ENCODE measurements around the gene STAT1. TPM values are rescaled to one million over a fixed set of nuclear protein-coding genes. Genes with fewer than 3 reads are reported as not detected.
A peak's percentile ranks its signal among the peaks of the same experiment; 100 is the strongest.

The STAT1 gene
- 55.8 and 118 TPM in 2 replicates for total RNA-seq

- DNase-seq (ENCODE audit: low read depth in 2 of 2), result peak; percentile 78 to 95
These were observed at the start of gene STAT1 for GRCh38 chr2:191013932-191014652. TSS of gene STAT1 (minus strand) at chr2:191014171. CDS start at chr2:191010003, 4,168 bp downstream.

GRCh38 chr2:191063584-191063983 is 49.6 kb upstream of the STAT1 start:
- DNase-seq (ENCODE audit: low read depth in 2 of 2), result no peak

DNA sequence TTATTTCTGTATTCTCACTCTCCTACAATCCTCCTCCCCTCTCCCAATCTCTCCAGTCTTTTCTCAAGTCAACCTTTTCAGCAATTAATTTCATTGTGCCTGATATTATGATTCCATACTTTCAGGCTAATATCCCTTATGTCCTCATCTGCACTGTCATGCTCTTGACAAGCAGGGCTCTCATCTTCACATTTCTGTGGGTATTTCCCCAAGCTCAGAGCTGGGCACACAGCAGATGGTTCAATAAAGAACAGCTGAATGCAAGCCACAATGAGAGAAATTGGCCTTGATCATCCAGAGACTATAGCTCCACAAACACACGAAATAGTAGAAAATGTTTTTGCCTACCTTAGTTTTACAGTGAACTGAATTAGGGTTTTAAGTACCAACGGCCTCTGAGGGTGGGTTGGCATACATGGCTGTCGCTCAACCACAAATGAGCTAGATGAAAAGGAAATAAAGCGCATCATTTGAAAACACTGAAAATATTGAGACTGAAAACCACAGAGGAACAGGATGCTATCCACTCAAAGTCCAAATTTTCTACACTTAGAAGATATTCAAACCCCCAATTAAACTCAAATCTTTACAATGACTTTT is 47.5 kb upstream of the STAT1 start:
- no peak for DNase-seq (ENCODE audit: low read depth in 2 of 2)

DNA sequence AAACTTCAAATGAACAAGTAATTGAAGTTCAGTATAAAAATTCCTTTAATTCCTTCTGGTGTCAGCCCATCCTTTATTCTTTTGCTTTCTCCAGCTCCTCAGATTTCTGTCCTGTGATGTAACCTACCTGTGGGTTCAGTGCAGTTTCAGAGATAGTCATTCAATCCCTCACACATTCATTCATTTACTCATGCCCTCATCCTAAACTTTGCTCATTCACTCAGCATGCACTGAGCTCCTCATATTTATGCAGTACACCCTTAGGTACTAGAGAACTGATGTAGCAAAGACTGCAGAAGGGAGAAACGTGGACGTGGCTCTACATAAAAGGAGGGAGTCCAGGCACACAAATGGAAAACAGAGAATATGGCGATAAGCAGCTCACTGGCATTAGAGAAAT is 45.3 kb upstream of the STAT1 start:
- DNase-seq (ENCODE audit: low read depth in 2 of 2), result no peak

- no peak for DNase-seq (ENCODE audit: low read depth in 2 of 2)
These were observed 42.3 kb upstream of the STAT1 start for GRCh38 chr2:191056228-191056627.

DNA sequence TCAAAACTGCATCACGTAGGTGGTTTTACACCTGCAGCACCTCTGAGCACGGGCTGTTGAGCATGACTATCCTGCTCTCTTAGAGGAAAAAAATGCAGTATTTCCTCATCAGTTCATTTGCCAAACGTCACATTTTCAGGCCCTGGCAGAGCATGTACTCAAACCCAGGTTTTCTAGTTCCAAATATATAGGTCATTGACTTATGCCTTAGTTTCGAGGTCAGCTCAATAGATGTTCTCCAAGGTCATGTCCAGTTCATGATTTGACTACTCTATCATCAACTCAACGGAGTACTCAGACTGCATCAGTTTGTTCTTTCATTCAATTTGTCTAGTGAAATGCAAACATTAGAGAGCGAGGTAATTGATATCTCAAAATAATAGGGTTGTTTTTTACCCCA is 39.3 kb upstream of the STAT1 start:
- no peak for DNase-seq (ENCODE audit: low read depth in 2 of 2)

DNA sequence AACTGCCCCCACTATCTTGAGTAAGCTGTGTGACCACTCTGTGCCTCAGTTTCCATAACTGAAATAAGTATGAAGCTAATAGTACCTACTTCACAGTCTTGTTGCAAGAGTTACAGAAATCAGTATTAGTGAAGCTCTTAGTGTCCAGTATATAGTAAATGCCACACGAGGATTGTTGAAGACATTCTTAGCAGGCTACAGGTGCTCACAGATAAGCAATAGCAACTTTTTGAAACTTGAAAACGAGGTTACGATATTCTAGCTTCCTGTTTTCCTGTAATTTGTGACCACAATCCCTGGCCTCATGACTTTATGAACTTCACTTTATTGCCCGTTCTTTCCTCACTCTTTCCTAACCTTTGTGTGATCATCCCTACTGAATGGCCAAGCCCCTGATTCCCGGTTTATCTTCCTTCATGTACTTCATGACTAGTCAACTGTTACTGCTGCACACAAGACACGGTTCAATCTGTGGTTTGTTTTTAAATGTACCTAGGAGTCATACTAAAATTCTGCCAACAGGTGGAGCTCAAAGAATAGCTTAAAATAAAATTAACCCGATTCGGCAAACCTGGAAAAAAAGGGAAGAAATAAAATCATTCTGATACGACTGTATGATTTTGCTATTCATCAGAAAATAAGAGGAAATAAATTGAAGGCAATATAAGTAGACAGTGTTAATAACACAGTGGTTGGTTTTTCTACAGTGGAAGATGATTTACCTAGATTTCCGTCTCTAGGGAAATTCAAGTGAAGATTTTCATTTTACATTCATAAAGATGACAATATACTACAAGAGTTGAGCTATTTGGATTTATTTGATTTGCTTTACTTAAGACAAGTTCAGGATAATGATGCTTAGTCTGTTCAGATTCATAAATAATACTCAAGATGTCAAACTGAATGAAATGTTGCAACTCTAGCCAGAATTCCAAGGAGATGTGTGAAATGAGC is 38.1 kb upstream of the STAT1 start:
- DNase-seq (ENCODE audit: low read depth in 2 of 2), result peak; percentile 60 to 70

DNA sequence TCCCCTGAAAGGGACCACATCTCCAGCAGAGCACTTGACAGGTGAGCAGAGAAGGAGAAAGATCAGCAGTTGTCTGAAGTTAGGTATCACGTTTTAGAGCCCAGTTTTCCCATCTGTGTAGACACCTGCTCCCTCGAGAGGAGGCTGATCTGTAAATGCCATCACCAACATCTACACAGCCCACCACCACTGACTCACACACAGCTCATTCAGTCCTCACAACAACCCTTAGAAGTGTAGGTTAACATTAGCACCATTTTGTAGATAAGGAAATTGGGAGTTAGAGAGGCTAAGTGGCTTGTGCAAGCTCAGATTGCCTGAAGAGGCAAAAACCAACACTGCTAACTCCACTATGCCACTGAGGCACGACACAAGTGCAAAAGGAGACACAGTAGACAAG is 37.2 kb upstream of the STAT1 start:
- DNase-seq (ENCODE audit: low read depth in 2 of 2), result no peak

GRCh38 chr2:191050640-191050987 is 36.6 kb upstream of the STAT1 start:
- DNase-seq (ENCODE audit: low read depth in 2 of 2), result no peak

DNA sequence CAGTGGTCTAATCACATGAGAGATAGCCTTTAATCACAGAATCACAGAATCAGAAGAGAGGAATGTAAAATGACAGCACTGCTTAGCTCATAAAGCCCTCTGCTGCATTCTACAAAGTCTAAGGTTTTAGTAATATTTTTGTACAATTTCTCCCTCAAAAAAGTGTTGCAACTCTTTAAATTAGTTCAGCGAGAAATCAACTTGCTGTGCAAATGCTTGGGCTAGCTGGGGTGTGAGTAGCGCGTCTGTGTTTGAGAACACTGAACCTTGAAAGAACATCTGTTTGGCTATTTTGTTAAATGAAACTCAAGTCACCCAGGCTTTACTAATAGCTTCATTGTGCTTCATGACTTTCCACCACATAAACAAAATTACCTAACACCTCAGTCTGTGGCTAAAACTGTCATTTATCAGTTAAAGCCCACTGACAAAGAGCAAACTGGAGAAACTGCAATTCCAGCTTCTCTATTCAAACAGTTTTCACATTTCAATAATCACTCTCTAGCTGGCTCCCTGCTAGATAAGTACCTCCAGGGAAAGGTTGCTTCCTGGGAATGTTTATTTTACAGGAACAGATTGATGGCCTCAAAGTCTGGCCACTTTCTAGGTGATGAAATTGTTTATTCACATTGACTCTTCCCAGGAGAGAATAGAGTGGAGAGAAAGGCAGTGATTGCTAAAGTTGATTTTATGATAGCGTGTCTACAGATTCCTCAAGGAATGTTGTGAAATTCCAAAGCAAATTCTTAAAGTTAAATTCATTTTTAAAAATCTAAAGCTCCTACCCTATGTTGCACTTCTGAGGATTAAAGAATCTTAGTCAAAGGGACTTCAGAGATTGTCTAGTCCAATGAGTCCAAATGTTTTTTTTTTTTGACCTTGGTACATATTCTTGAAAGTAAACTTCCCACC is 36.0 kb upstream of the STAT1 start:
- peak; percentile 40 to 76 for DNase-seq (ENCODE audit: low read depth in 2 of 2)

GRCh38 chr2:191048073-191048472 is 34.1 kb upstream of the STAT1 start:
- DNase-seq (ENCODE audit: low read depth in 2 of 2), result no peak

GRCh38 chr2:191045141-191045540 is 31.2 kb upstream of the STAT1 start:
- no peak for DNase-seq (ENCODE audit: low read depth in 2 of 2)

DNA sequence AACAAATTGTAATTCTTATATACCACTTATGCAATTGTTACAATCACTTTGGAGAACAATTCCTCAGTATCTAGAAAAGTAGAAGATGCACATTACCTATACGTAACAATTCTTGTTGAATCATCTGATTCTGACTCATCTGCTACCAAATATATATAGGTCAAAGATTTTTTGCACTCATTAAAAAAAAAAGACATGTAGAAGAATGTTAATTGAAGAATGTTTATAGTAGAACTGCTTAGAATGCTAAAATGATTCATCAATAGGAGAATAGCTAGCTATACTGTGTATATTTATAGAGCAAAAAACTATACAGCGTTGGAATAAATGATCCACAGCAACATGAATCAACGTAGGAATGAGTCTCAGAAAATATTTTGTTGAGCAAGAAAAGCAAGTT is 29.5 kb upstream of the STAT1 start:
- DNase-seq (ENCODE audit: low read depth in 2 of 2), result no peak

- no peak for DNase-seq (ENCODE audit: low read depth in 2 of 2)
These were observed 27.6 kb upstream of the STAT1 start for GRCh38 chr2:191041418-191042161.

- DNase-seq (ENCODE audit: low read depth in 2 of 2), result no peak
These were observed 25.6 kb upstream of the STAT1 start for GRCh38 chr2:191039616-191040015.

GRCh38 chr2:191038741-191039140 is 24.8 kb upstream of the STAT1 start:
- no peak for DNase-seq (ENCODE audit: low read depth in 2 of 2)

DNA sequence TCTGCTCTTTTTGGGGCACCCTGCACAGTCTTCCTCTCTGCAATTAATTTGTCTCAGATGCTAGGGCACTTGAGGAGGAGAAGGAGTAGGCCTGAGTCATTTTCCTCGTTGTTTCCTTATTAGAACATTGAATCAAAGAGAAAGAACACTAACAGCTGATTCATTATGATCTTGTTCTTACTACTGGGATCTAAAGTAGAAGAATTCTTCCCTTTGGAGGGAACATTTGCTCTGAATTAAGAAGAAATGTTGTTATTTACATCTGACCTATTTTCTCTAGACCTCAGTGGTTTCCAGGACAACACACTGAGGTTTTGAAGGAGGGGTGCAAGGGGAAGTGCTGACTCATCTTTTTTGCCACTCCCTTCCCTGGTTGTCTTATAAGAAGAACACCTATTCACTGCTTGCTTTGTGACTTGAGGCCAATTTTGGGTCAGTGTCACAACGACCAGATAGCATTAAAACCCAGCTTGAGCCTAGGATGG is 24.3 kb upstream of the STAT1 start:
- DNase-seq (ENCODE audit: low read depth in 2 of 2), result peak in 1 of 2 donors; percentile 40

GRCh38 chr2:191037351-191037750 is 23.4 kb upstream of the STAT1 start:
- DNase-seq (ENCODE audit: low read depth in 2 of 2), result no peak

DNA sequence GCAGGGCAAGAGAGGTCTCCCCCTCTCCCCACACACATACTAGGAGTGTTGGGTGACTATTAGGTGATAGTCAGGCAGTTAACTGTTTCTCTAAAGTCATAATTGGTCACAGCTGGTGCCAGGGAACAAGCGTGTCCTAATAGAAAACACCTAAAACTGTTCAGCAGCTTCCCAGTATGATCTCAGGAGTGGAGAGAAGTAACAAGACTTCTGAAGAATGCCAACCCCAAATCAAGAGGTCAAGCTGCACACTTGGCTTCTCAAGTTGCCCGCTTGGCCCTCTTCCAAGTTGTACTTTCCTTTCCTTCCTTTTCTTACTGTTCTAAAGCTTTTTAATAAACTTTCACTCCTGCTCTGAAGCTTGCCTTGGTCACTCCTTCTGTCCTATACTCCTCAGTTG is 22.4 kb upstream of the STAT1 start:
- peak in 1 of 2 donors; percentile 68 for DNase-seq (ENCODE audit: low read depth in 2 of 2)

All from dermis microvascular lymphatic vessel endothelial cell (primary cell).